Stimulated activated CD4-positive, alpha-beta T cell treated with anti-CD3 and anti-CD28 coated beads, Interleukin-15, amount 100 ng/mL, for 1 hour (primary cell): Measurements from ENCODE around the gene STRN3.
"Not testable (repeated sequence)": the region's sequence is repeated elsewhere in the genome, so short reads cannot be mapped to it uniquely, and the experiment has no call there.

Experiments
- DNase-seq, 2 donors: peaks; one replicate each; pipeline ENCODE4 v3.0.0-alpha.2; 2020; ENCODE audit warnings: low read depth in 1 of 2, low spot score in 1 of 2

Gene STRN3

GRCh38 chr14:30971586-30971985, 54.6 kb downstream of the STRN3 start:
- no peak for DNase-seq

GRCh38 chr14:30969796-30970195, 56.4 kb downstream of the STRN3 start:
- DNase-seq, result not testable (repeated sequence)

GRCh38 chr14:30967364-30968098, 58.6 kb downstream of the STRN3 start:
- not testable (repeated sequence) for DNase-seq

- no peak for DNase-seq
Measured at GRCh38 chr14:30966415-30967363, 59.5 kb downstream of the STRN3 start.

- not testable (repeated sequence) for DNase-seq
Measured at GRCh38 chr14:30965861-30966260, 60.3 kb downstream of the STRN3 start.

GRCh38 chr14:30962537-30962936, 63.6 kb downstream of the STRN3 start:
- not testable (repeated sequence) for DNase-seq

GRCh38 chr14:30961330-30961729, 64.8 kb downstream of the STRN3 start:
- DNase-seq, result no peak

GRCh38 chr14:30960216-30960615, 66.0 kb downstream of the STRN3 start:
- DNase-seq, result no peak

- DNase-seq, result no peak
Measured at GRCh38 chr14:30958555-30959407, 67.4 kb downstream of the STRN3 start.

- no peak for DNase-seq
Measured at GRCh38 chr14:30957813-30958370, 68.3 kb downstream of the STRN3 start.

- no peak for DNase-seq
Measured at GRCh38 chr14:30949651-30950050, 76.5 kb downstream of the STRN3 start.

- DNase-seq, result no peak
Measured at GRCh38 chr14:30943694-30944093, 82.5 kb downstream of the STRN3 start.

- DNase-seq, result no peak
Measured at GRCh38 chr14:30940886-30941285, 85.3 kb downstream of the STRN3 start.

- DNase-seq, result no peak
Measured at GRCh38 chr14:30938617-30939016, 87.6 kb downstream of the STRN3 start.

- no peak for DNase-seq
Measured at GRCh38 chr14:30935445-30935844, 90.7 kb downstream of the STRN3 start.

- DNase-seq, result not testable (repeated sequence)
Measured at GRCh38 chr14:30933937-30934336, 92.2 kb downstream of the STRN3 start.

GRCh38 chr14:30928462-30928861, 97.7 kb downstream of the STRN3 start:
- no peak for DNase-seq

- no peak for DNase-seq
Measured at GRCh38 chr14:30925254-30925653, 100.9 kb downstream of the STRN3 start.

GRCh38 chr14:30921788-30922187, 104.4 kb downstream of the STRN3 start:
- DNase-seq, result no peak

- no peak for DNase-seq
Measured at GRCh38 chr14:30921305-30921704, 104.9 kb downstream of the STRN3 start.

GRCh38 chr14:30915596-30915995, 110.6 kb downstream of the STRN3 start:
- DNase-seq, result no peak
